Stimulated activated CD4-positive, alpha-beta T cell treated with anti-CD3 and anti-CD28 coated beads, Interleukin-15, amount 100 ng/mL, for 24 hours (primary cell): ENCODE results near the gene TMED6.
"Not testable (repeated sequence)": the region's sequence is repeated elsewhere in the genome, so short reads cannot be mapped to it uniquely, and the experiment has no call there.

Experiments used
- DNase-seq: peaks from one replicate; pipeline ENCODE4 v3.0.0-alpha.2; 2020

TMED6 gene

DNA sequence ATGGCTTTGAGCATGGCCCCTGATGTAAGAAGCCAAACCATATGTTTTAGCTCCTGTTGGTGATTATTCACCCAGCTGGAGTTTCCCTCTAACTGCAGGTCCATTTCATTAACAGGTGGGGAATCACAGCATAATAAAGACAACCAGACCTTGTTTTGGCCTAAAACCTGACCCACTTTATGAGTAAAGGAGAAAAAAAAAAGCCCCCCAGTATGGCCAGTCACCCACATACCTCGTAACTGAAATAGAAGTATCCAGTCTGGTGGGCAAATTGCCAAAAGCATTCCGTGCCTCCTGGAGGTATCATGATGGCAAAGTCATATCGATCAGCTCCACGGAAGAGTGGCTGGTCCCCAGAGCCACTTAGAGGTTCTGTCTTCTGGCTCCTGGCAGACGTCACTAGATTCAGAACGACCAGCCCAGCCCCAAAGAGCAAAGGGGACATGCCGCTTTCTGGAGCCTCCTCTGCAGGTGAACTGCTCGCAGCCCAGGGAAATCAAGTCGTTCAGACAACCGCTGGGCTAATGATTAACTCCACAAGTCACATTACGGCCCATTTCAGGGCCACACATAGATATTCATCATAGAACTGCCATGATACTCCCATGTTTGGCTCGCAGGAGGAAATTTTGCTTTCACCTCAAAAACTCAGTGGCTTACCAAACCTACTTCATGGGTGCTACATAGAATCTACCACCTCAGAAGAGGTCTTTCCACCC is at the start of gene TMED6:
Gene TMED6 (minus strand): TSS at position 478 of the 719 bp plus-strand sequence. CDS start 33 bp downstream, at position 445.
- DNase-seq: no peak

DNA sequence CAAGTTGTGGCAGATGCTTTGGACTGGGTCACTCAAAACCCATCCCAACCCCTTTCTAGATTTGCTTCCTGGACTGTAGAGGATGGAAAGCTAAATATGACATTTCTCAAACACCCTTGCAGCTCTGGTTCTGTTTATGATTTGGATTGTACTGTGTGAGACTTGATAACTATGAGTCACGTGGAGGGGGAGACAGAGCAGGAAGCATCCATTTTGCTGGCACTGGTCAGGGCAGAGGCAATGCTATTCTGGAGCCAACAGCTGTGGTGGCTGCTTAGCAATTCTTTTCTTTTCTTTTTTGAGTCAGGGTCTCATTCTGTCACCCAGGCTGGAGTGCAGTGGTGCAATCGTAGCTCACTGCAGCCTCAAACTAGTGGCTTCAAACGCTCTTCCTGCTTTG is 47.8 kb upstream of the TMED6 start:
- DNase-seq: no peak

DNA sequence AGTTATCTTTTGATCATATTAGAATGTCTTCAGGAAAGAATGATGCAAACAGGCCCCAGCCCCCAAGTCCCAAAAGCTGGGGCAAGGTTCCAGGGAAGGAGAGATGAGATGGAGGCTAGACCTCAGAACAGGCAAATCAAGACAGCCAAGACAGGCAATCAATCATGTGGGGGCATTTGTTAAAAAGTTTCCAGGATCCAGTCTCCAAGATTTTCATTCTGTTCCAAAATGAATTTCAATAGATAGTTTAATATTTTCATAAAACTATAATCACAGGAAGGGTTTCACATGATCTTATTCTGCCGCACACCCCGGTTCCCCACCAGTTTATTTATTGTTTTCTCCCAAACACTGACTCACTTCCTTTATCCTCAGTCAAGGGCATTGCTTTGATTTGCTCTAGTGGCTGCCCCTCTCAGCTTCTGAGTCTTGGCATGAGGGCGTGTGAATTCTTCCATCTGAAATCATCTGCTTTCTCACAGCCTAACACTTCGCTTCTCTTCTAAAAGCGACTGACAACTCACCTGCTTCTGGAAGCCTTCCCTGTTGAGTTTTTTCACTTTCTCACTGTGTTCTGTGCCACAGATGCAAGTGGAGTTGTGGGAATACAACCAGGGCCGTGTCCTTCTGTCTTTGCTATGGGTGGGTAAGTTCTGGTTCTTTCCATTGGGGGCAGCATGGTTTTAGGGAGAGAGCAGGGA is 46.4 kb upstream of the TMED6 start:
- no peak for DNase-seq

DNA sequence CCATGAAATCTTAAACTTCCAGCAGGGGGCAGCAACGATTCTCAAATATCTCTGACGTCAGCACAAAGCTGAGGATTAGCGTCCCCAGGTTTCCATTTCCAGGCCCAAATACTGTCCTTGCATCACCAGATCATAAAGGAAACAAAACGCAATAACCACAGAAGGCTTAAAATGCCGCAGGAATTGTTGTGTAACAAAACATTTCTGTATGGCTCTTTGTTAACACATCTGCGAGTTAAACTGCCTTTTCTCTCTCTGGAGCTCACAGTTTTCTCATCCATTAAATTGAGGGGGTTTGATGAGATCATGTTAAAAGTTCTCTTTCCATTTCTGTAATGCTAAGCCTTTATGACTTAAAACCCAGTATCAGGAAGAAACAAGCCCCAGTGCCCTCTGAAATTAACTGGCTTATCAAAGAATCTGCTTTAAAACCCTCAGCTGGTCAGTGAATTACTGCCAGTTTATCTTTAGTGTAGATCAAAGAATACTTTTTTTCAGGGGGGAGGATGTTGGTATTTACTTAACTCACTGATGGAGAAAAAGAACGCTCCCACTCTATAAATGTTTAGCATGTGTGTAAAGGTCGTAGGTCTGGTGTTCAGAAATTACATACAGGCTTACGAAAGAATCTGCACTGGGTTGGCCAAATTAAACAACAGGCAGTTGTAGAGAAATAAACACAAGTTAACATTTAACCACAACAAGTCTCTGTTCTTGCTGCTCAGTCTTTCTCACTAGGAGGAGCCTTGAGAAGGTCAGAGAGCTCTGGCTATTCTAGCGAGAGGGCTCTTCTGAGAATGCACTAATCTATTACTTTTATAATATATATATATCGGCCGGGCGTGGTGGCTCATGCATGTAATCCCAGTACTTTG is 44.8 kb upstream of the TMED6 start:
- DNase-seq: peak; percentile 80

GRCh38 chr16:69395859-69396186 is 44.2 kb upstream of the TMED6 start:
- DNase-seq: no peak

- no peak for DNase-seq
Observed at GRCh38 chr16:69393898-69394849, 42.6 kb upstream of the TMED6 start.

DNA sequence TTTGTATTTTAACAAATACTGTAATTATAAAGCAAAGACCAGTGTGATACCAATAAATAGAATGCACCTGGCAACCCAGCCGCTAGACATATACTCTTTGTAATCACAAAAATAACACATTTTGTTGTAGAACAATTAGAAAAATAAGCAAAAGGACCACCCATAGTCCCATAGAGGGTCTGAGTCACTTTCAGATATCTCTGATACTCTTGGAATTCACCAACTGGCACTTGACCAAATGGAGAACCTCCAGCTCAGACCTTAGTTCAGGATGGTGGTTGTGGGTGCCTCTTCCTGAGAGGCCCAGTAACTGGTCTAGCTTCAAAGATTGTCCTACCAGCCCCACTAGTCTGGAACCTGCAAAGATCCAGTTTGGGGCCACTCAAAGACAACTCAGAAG is 35.0 kb upstream of the TMED6 start:
- DNase-seq: no peak

GRCh38 chr16:69384974-69385373 is 33.4 kb upstream of the TMED6 start:
- no peak for DNase-seq

DNA sequence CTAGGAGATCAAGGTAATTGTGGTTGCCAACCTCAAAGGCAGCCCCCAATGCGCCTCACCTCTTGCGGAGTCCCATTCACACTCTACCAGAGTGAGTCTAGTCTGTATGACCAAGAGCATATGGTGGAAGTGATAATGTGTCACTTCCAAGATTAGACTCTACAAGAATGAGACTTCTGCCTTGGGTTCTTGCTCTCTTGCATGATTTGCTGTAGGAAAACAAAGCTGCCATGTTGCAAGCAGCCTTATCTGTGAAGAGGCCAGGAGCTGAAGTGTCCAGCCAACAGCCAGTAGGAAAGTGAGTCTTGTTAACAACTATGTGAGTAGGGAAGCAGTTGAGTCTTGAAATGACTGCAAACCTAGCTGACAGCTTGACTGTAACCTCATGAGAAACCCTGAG is 30.8 kb upstream of the TMED6 start:
- no peak for DNase-seq

GRCh38 chr16:69381231-69381630 is 29.6 kb upstream of the TMED6 start:
- no peak for DNase-seq

- DNase-seq: no peak
Observed at GRCh38 chr16:69378760-69379159, 27.2 kb upstream of the TMED6 start.

DNA sequence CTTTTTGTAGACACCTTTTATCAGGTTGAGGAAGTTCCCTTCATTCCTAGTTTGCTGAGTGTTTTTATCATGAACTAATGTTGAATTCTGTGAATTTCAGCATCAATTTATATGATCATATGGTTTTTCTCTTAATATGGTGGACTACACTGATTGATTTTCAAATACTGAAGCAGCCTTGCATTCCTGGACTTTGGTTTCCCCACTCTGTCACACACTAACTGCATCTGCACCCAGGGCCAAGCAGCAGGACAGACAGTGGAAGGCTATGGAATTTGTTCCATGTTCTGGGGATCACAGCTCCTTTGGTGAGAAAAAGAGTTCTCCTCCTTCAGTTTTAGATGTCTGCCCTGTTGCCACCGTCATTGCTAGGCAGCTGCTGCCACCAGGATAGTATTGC is 26.4 kb upstream of the TMED6 start:
- no peak for DNase-seq

- DNase-seq: no peak
Observed at GRCh38 chr16:69376393-69377059, 24.9 kb upstream of the TMED6 start.

DNA sequence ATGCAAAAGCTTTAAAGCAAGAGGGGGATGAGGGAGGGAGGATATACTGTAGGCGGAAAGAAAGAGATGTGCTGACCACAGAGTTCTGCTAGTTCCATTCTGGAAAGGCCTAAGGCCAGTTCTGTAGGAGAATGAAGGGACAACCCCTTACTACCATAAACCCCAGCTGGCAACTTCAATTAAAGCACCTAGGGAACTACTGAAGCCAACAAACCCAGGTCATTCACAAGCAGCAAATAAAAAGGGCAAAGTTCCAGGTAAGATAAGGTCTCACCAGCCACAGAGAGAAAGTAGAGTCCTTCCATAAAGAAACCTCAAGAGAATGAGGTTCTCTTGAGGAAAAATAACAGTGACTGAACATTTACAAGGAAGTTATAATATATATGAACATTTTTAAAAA is 21.4 kb upstream of the TMED6 start:
- DNase-seq: no peak

- DNase-seq: no peak
Observed at GRCh38 chr16:69371564-69371963, 20.0 kb upstream of the TMED6 start.

DNA sequence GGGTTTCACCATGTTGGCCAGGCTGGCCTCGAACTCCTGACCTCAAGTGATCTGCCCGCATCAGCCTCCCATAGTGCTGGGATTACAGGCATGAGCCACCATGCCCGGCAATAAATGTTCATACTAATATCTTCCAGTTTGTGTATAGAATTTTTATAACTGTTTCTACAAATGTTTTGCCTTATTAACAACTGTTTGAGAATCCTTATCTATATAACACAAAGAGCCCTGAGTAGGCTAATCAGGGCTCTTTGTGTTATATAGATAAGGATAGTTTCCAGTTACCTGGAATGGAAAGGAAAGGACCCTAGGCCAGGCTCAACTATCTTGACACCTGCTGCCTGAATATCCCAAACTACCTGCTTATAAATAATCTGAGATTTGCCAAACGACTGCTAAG is 17.3 kb upstream of the TMED6 start:
- no peak for DNase-seq

- DNase-seq: no peak
Observed at GRCh38 chr16:69367980-69368379, 16.4 kb upstream of the TMED6 start.

GRCh38 chr16:69366431-69366830 is 14.8 kb upstream of the TMED6 start:
- peak; percentile 41 for DNase-seq

- no peak for DNase-seq
Observed at GRCh38 chr16:69365901-69366300, 14.3 kb upstream of the TMED6 start.

DNA sequence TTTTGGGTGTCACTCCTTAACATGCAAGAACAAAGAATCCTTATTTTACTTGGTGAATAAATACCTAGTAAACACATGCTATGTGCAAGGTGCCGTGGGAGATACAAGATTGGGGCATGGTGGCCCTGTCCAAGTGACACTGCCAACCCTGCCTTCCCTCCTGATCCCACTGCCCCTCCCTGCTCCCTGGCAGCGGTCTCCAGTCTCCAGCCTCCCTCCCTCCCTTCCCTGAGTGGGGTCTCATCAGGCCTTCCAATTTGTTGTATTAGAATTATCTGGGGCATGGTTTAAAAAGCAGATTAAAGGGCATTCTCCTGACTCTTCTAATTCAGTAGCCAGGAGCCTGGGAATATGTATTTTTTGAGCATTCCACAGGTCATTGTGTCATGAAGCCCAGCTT is 12.5 kb upstream of the TMED6 start:
- no peak for DNase-seq

GRCh38 chr16:69363281-69363717 is 11.7 kb upstream of the TMED6 start:
- no peak for DNase-seq

- DNase-seq: not testable (repeated sequence)
Observed at GRCh38 chr16:69360070-69360469, 8.5 kb upstream of the TMED6 start.
